Measurements from ENCODE around the gene KLHL7.

KLHL7 gene

DNA sequence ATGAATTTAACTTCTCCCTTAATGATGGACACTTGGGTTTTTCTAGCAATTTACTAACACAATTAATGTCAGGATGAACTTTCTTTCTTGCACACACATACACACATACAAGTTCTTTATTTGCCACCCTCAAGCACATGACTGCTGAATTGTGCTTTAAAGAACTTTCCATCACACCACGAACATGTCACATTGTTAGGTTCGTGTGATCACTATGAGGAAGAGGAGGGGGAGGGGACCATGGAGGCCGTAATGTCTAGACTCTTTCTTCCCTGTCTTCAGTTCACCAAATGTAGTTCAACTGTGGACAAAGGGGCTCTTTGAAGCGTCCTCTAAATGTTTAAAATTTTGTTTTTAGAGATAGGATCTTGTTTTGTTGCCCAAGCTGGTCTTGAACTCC is 107.3 kb downstream of the KLHL7 start:
- TF ChIP-seq, protein P1, sequence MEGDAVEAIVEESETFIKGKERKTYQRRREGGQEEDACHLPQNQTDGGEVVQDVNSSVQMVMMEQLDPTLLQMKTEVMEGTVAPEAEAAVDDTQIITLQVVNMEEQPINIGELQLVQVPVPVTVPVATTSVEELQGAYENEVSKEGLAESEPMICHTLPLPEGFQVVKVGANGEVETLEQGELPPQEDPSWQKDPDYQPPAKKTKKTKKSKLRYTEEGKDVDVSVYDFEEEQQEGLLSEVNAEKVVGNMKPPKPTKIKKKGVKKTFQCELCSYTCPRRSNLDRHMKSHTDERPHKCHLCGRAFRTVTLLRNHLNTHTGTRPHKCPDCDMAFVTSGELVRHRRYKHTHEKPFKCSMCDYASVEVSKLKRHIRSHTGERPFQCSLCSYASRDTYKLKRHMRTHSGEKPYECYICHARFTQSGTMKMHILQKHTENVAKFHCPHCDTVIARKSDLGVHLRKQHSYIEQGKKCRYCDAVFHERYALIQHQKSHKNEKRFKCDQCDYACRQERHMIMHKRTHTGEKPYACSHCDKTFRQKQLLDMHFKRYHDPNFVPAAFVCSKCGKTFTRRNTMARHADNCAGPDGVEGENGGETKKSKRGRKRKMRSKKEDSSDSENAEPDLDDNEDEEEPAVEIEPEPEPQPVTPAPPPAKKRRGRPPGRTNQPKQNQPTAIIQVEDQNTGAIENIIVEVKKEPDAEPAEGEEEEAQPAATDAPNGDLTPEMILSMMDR (conservative IDR thresholded peaks at IDR 0.05; ENCODE audit: low read depth, low read length), result no peak
- no peak overlapping the region for H3K4me3 ChIP-seq (ENCODE audit: low read depth, low read length)
- DNase-seq (ENCODE audit: low read depth), result no peak

DNA sequence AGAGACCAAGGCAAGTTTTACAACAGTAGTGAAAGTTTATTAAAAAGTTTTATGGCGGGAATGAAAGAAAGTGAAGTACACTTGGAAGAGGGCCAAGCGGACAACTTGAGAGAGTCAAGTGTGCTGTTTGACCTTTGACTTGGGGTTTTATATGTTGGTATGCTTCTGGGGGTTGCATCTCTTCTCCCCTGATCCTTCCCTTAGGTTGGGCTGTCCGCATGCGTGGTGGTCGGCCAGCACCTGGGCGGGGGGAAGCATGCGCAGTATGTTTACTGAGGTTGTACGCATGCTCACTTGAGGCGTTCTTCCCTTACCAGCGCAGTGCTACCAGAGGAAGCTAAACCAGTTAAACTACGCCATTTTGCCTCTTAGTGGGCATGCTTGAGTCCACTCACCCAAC is 108.2 kb downstream of the KLHL7 start:
- no peak for DNase-seq (ENCODE audit: low read depth)

DNA sequence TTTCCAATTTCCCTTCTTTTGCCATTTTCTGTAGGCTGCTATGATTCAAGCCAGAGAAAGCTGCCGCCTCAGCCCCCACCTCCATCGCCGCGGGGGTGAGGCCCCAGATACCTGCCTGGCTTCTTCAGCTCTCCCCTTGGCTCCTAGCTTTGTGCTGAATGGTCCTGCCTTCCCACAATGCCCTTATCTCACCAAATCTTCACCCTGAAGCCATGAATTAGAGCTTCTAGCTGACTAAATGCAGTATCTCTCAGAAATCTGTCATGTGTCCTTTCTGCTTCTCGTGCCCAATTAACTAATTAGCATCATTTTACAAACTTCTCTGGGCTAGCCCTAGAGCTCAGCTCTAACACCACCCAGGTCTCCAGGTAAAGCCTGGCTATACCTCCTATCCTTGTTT is 108.8 kb downstream of the KLHL7 start:
- no peak for DNase-seq (ENCODE audit: low read depth)
- TF ChIP-seq, protein P1 (conservative IDR thresholded peaks at IDR 0.05; ENCODE audit: low read depth, low read length), result no peak
- H3K4me3 ChIP-seq (ENCODE audit: low read depth, low read length), result no peak overlapping the region

More for the DNA sequence above, 108.2 kb downstream of the KLHL7 start:
- TF ChIP-seq, protein P1 (conservative IDR thresholded peaks at IDR 0.05; ENCODE audit: low read depth, low read length), result no peak
- no peak overlapping the region for H3K4me3 ChIP-seq (ENCODE audit: low read depth, low read length)

- H3K4me3 ChIP-seq (ENCODE audit: low read depth, low read length), result no peak overlapping the region
- TF ChIP-seq, protein P1 (conservative IDR thresholded peaks at IDR 0.05; ENCODE audit: low read depth, low read length), result no peak
- no peak for DNase-seq (ENCODE audit: low read depth)
These were observed 109.4 kb downstream of the KLHL7 start for GRCh38 chr7:23214938-23215337.

GRCh38 chr7:23216021-23216420 is 110.4 kb downstream of the KLHL7 start:
- DNase-seq (ENCODE audit: low read depth), result peak; percentile 35
- no peak overlapping the region for H3K4me3 ChIP-seq (ENCODE audit: low read depth, low read length)
- TF ChIP-seq, protein P1 (conservative IDR thresholded peaks at IDR 0.05; ENCODE audit: low read depth, low read length), result no peak

GRCh38 chr7:23218196-23218595 is 112.6 kb downstream of the KLHL7 start:
- no peak overlapping the region for H3K4me3 ChIP-seq (ENCODE audit: low read depth, low read length)
- TF ChIP-seq, protein P1 (conservative IDR thresholded peaks at IDR 0.05; ENCODE audit: low read depth, low read length), result no peak
- DNase-seq (ENCODE audit: low read depth), result no peak

DNA sequence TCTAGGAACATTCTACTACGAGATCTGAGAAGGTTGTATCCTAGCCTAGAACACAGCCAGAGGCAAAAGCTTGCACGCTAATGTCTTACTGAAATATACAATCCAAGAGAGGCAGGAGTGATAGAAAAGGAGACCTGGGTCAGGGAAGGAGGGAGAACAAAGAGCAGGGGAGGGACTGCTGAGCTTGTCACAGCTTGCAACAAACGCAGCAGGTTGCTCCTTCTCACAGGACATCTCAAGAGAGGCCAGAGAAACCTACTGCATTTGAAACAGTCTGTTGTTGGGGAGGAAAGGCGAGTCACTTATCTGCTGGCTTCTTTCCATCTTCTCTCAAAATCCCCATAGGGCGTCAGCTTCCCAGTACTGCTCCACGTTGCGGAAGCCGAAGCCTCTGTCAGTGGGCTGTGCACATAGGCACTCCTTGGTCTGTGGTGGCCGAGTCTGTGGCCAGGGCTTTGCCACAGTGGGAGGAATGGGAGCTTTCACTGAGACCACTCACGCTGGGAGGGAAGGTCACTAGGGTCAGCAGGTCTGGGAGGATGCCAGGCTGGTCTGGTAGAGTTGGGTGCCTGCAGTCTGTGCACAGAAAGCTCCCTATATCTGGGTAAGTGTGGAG is 115.2 kb downstream of the KLHL7 start:
- DNase-seq (ENCODE audit: low read depth), result peak; percentile 15
- no peak overlapping the region for H3K4me3 ChIP-seq (ENCODE audit: low read depth, low read length)
- TF ChIP-seq, protein P1 (conservative IDR thresholded peaks at IDR 0.05; ENCODE audit: low read depth, low read length), result no peak
